NCI-H1694 treated with DMSO at 0.1 percent for 48 hours (cell line): ENCODE results near the gene IGF2R.
"Not testable (repeated sequence)": the region's sequence is repeated elsewhere in the genome, so short reads cannot be mapped to it uniquely, and the experiment has no call there.

Source experiments
- DNase-seq: peaks from one replicate; lab custom pipeline; 2025; lab: John Stamatoyannopoulos, UW

Gene IGF2R, protein sequence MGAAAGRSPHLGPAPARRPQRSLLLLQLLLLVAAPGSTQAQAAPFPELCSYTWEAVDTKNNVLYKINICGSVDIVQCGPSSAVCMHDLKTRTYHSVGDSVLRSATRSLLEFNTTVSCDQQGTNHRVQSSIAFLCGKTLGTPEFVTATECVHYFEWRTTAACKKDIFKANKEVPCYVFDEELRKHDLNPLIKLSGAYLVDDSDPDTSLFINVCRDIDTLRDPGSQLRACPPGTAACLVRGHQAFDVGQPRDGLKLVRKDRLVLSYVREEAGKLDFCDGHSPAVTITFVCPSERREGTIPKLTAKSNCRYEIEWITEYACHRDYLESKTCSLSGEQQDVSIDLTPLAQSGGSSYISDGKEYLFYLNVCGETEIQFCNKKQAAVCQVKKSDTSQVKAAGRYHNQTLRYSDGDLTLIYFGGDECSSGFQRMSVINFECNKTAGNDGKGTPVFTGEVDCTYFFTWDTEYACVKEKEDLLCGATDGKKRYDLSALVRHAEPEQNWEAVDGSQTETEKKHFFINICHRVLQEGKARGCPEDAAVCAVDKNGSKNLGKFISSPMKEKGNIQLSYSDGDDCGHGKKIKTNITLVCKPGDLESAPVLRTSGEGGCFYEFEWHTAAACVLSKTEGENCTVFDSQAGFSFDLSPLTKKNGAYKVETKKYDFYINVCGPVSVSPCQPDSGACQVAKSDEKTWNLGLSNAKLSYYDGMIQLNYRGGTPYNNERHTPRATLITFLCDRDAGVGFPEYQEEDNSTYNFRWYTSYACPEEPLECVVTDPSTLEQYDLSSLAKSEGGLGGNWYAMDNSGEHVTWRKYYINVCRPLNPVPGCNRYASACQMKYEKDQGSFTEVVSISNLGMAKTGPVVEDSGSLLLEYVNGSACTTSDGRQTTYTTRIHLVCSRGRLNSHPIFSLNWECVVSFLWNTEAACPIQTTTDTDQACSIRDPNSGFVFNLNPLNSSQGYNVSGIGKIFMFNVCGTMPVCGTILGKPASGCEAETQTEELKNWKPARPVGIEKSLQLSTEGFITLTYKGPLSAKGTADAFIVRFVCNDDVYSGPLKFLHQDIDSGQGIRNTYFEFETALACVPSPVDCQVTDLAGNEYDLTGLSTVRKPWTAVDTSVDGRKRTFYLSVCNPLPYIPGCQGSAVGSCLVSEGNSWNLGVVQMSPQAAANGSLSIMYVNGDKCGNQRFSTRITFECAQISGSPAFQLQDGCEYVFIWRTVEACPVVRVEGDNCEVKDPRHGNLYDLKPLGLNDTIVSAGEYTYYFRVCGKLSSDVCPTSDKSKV (N-terminal part only)

GRCh38 chr6:159968295-159969203 is at the start of gene IGF2R:
Gene IGF2R (plus strand): TSS chr6:159969082. CDS start chr6:159969247, 165 bp downstream.
- DNase-seq, result peak; percentile 61

- no peak for DNase-seq
These were observed 49.1 kb upstream of the IGF2R start for GRCh38 chr6:159919800-159920199.

GRCh38 chr6:159924150-159924549 is 44.7 kb upstream of the IGF2R start:
- not testable (repeated sequence) for DNase-seq

- no peak for DNase-seq
These were observed 42.2 kb upstream of the IGF2R start for GRCh38 chr6:159926542-159927203.

DNA sequence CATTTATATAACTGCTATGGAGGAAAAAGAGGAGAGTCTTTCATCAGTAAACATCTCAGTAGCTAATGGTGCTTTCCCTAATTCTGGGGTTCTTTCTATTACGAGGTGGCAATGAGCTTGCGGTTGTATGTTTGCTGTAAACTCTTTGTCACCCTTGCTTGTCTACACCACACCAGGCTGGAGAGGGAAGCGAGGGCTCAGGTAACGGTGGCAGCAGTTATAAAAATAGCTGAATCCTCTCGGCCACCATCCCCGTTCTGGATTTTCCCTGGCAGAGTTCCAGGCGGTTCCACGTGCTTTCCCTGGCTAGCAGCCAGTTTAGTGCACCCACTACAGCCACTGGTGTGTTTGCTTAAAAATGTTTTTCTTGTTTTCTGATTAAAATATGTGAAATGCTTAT is 39.1 kb upstream of the IGF2R start:
- peak; percentile 28 for DNase-seq

DNA sequence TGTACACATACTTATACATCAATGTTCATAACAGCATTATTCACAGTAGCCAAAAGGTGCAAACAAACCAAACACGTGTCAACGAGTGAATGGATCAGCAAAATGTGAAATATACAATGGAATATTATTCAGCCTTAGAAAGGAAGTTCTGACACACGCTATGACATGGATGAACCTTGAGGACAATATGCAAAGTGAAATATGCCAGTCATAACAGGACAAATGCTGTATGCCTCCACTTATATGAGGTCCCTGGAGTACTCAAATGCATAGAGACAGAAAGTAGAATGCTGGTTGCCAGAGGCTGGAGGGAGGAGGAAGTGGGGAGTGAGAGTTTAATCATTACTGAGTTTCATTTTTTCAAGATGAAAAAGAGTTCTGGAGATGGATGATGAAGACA is 37.8 kb upstream of the IGF2R start:
- DNase-seq, result no peak

DNA sequence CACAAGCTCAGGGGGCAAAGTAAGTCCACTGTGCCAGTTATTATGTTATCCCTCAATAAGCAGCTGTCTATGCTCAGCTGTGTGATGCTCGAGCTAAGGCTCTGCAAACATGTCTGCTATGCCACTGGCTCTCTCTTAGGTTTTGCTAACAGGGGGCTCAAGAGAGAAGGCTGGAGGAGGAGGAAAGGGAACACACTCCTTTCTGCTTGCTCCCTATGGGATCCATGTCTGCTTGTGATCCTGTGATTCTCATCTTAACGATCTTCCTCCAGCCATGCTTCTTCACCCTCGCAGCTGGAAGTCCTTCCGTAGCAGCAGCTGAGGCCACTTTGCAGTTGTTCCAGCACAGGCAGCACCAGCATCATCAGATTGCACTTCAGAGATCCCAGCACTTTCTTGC is 37.0 kb upstream of the IGF2R start:
- DNase-seq, result no peak

DNA sequence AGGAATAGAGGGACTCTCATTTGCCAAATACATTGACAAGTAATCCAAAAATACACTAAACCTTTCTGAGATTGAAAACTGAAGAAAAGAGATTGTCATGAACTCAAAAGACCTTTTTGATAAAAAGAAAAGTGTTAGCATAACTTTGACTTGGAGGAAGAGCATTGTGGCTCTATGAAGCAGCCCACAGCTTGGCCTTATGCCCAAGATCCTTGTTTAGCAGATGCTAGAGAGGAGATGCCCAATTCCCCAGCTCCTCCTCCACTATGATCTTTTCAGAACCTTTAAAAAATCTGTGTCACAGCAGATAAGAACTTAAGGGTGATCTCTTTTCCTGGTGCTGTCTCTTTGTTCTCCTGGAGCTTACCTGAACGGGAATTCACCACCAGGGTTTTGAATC is 35.8 kb upstream of the IGF2R start:
- DNase-seq, result no peak

- no peak for DNase-seq
These were observed 34.7 kb upstream of the IGF2R start for GRCh38 chr6:159934181-159934580.

DNA sequence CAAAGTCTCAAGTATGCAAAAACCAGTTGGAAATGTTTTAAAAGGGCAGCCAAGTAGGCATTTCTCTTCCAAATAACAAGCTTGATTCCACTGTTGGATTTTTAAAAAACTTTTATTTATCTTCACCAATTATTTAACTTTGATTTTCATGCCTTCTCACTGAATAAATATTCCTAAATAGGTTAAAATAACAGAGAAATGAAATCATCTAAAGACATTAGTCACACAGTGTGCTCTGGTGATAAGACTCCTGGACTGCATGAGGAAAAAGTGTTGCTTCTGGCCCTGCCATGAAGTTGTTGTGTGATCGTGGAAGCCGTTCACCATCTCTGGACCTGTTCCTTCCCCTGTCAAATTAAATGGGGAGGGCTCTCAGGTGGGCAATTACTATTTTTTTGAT is 33.8 kb upstream of the IGF2R start:
- DNase-seq, result no peak

DNA sequence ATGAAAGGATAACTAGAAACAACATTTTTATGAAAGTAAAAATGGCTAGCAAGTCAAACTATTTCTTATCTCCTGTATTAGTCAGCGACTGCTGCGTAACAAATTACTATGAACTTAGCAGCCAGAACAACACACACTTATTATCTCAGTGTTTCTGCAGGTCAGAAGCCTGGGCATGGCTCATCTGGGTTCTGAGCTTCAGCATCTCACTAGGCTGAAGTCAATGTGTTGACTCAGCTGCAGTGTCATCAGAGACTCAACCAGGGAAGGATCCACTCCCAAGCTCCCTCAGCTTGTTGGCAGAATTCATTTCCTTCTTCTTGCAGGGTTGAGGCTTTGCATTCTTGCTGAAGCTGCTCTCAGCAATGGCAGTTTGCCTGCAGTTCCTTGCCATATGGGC is 33.2 kb upstream of the IGF2R start:
- no peak for DNase-seq

DNA sequence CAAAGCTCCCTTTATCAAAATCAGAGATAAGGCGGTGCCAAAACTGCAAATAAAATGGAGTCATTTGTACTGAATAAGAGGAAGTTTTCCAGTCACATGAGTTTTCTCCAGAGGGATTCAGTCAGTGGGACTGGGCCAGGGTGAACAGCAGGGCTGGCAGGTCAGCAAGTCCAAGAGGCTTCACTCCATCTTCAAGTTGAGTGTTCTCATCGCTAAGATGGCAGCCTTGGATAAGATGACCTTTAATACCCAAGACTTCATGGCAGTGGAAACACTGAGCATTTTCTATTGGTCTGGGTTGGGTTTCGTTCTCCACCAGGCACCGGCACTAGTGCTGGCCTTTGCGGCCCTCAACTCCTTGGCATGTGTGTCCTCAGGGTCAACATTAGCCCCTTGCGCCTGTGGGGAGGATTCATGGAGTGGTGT is 29.3 kb upstream of the IGF2R start:
- DNase-seq, result no peak

GRCh38 chr6:159941286-159942113 is 27.4 kb upstream of the IGF2R start:
- DNase-seq, result peak; percentile 57

DNA sequence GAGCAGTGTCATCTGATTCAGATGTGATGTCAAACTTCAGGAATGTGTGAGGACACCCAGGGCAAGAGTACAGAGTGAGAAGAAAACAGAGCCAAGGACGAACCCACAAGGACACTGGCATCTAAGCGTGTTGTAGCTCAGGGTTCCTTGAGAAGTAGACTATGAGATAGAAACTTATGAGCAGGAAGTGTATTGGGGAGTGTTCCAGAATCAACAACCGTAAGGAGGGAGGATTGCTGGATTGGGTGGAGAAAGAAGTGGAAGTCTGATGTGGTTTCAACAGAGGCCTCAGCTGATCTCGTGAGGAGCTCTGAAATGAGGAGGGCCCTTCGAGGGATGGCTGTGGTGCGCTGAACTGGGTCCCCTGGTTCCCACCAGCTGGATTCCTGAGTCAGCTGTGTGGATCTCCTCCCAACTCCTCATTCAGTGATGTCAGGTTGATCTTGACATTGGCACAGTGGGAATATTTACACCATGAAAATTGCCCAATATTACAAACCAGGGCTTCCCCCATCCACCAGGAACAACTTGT is 25.7 kb upstream of the IGF2R start:
- DNase-seq, result no peak

DNA sequence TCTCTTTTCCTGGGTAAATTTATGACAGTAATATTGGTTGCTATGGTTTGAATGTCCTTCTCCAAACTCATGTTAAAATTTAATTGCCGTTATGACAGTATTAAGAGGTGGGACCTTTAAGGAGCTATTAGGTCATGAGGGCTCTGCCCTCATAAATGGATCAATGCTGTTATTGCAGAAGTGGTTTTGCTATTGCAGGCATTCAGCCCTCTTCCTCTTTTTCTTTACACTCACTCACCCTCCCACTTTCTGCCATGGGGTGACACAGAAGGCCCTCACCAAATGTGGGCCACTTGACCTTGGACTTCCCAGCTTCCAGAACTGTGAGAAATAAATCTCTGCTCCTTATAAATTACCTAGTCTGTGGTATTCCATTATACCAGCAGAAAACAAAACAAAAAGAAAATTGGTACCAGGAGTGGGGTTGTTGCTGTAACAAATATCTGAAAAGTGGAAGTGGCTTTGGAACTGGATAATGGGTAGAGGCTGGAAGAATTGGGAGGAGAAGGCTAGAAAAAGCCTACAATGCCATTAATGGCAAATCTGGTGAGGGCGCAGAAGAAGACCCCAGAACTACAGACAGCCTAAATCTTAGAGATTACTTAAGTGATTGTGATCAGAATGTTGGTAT is 24.8 kb upstream of the IGF2R start:
- DNase-seq, result no peak

GRCh38 chr6:159945801-159946392 is 23.0 kb upstream of the IGF2R start:
- DNase-seq, result no peak

GRCh38 chr6:159946912-159947311 is 22.0 kb upstream of the IGF2R start:
- no peak for DNase-seq

- no peak for DNase-seq
These were observed 20.7 kb upstream of the IGF2R start for GRCh38 chr6:159948199-159948598.

GRCh38 chr6:159951772-159952171 is 17.1 kb upstream of the IGF2R start:
- no peak for DNase-seq
